PC-3 (cell line): ENCODE data around the gene PKNOX2.

Experiments used
- CTCF ChIP-seq: fragments of 300-600 bp; sonication (generic); conservative IDR thresholded peaks from 2 replicates; pipeline ENCODE4 v1.5.1; 2017; ENCODE audit warnings: antibody characterized with exemption, low read depth, mild to moderate bottlenecking, low read length
- EZH2 ChIP-seq: fragments of 300-600 bp; sonication (generic); IDR thresholded peaks from one replicate; pipeline ENCODE4 v1.6.1; 2017; ENCODE audit warnings: antibody characterized with exemption, mild to moderate bottlenecking, low read length; ENCODE audit not compliant: unreplicated experiment
- EZH2phosphoT487 ChIP-seq: fragments of 300-600 bp; sonication (generic); IDR thresholded peaks from 2 replicates; pipeline ENCODE4 v1.6.1; 2018; ENCODE audit warnings: mild to moderate bottlenecking, antibody characterized with exemption, low read length, borderline replicate concordance

DNA sequence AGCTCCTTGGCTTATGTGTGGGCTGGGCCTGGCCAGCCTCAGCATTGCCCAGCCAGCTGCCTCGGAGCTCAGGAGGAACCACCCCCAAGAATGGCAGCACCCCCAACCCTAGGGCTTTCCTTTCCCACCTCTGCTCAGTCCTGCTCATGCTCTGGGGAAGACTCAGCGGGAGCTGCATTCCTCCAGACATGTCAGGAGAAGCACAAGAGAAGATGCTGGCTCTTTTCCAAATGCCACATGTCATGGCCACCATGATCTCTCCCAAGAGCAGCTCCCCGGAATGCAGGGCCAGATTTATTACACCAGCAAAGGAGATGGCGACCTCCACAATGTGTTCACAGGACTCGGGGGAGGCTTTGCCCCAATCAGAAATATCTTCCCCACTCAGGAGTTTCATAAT is 143.7 kb downstream of the PKNOX2 start:
- TF ChIP-seq CTCF (no peak), EZH2phosphoT487 (no peak), EZH2 (no peak)
